ENCODE data around the gene VGLL4.
"Not testable (repeated sequence)": the region's sequence is repeated elsewhere in the genome, so short reads cannot be mapped to it uniquely, and the experiment has no call there.

The VGLL4 gene

DNA sequence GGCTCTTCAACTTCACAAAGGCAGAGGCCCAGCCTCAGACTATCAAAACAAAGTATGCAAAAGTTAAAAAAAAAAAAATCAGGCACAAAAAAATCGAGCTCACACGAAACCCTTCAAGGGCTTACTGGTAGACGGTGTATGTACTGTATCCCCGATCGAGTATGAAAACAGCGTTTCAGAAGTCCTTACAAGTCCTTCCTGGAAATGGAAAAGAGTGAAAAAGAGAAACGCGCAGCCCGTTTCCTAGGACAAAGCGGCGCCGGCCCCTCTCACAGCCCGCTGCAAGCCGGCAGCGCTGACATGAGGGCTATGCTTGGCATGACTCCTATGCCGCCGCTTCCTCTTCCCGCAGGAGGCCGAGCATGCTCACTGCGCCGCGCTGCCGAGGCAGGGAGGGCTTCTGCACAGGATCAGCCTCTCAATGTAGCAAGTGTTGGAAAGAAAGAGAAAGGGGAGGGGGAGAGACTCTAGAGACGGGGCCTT, at the start of gene VGLL4:
Gene VGLL4, minus strand, starts transcription at position 311 of the 483 bp plus-strand sequence. CDS start 397 bp downstream, outside the sequence.
- peak; percentile 77 for DNase-seq

- DNase-seq, result peak; percentile 20
These were observed 48.8 kb upstream of the VGLL4 start for GRCh38 chr3:11692532-11692813.

DNA sequence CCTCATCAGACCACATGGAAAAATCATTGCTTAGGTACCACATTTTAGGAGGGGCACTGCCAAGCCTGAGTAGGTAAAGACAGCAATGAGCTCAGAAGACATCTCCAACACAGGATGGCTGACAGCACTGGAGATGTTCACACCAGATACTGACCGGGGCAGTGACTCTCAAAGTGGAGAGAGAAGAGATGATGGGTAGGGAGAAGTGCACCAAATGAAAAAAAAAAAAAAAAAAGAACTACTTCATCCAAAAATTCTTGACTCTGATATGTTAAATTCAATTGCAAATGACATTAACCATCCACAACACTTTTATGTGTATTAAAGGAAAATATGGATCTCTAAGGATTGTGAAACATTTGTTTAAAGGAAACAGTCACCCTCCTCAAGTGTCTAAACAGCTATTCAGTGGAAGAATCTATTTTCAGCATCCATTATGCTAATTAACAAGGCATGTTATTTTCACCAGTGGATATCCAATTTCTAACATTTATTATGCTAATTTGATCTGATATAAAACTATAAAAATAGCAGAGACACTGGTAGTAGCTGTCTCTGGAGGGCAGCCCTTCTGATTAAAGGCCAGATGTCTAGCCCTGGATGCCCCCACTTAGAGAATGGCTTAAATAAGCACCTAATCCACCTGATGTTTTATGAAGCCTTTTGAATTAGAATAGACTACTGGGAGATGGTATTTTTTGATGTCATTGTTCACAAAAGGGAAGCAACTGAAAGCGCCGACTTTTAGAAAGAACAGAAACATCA, 48.2 kb upstream of the VGLL4 start:
- DNase-seq, result no peak

GRCh38 chr3:11690863-11691766, 47.4 kb upstream of the VGLL4 start:
- peak; percentile 13 for DNase-seq

- DNase-seq, result no peak
These were observed 46.0 kb upstream of the VGLL4 start for GRCh38 chr3:11689749-11690148.

DNA sequence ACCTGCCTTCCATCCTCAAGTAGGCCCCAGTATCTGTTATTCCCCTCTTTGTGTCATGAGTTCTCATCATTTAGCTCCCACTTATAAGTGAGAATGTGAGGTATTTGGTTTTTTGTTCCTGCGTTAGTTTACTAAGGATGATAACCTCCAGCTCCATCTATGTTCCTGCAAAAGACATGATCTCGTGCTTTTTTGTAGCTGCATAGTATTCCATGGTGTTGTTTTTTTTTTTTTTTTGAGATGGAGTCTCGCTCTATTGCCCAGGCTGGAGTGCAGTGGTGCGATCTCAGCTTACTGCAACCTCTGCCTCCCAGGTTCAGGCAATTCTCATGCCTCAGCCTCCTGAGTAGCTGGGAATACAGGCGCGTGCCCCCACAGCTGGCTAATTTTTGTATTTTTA, 41.3 kb upstream of the VGLL4 start:
- DNase-seq, result not testable (repeated sequence)

GRCh38 chr3:11680509-11680908, 36.8 kb upstream of the VGLL4 start:
- no peak for DNase-seq

- DNase-seq, result no peak
These were observed 36.2 kb upstream of the VGLL4 start for GRCh38 chr3:11679964-11680363.

GRCh38 chr3:11672363-11672762, 28.6 kb upstream of the VGLL4 start:
- no peak for DNase-seq

DNA sequence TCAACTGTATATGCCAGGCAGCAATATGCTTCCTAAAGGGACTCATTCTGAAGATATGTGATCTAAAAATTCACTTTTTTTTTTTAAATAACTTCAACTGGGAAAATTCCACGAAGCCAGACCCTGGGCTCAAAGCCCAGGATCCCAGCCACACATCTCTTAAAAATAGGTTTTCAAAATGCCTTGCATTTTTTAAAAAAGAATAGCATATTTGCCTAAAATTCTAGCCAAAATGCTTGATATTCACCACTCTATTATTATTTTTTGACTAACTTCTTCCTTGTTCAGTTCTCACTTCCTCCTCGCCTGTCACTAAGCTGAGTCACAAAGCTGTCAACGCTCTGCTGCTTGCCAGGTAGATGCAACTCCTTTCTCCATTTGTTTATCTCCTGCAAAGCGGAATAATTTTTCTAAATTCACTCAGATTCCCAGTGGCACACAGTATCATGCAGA, 28.0 kb upstream of the VGLL4 start:
- no peak for DNase-seq

DNA sequence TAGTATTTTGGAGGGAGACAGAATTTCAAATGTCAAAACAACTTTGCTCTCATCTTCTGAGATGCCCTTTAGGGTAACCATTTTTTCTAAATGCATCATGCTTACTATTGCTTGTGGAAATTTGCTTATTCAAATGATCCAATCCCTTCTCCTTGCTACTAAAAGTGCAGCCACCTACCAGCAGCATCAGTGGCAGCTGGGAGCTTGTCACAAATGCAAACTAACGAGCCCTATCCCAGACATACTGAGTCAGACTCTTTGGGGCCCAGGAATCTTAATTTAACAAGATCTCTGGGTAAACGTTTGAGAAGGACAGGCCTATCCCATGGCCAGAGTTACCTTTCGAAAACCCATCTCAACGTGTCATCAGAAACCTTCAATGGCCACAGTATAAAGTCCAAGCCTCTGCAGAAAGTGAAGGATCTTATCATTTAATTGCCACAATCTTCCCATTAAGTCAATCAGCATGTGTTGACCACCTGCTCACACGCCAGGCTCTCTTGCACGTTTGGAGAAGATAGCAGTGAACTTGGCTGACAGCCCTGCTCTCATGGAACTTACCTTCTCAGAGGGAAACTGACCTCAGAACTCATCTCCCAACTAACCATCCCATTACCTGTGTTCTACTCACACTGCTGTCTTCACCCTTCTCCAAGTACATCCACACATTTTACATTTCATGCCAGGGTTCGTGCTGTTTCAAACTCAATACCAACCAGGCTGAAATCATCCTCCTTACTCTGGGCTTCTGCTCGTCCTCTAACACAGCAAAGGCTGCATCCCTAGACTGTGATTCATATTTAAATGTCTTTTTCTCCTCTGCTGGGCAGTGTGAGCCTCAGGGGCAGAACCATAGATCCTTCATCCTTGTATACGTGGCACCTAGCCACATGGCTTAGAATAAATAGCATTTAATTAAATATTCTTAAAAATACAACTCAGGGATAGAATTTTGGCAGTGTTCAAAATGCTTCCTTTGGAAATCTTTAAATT, 24.8 kb upstream of the VGLL4 start:
- DNase-seq, result peak; percentile 25

DNA sequence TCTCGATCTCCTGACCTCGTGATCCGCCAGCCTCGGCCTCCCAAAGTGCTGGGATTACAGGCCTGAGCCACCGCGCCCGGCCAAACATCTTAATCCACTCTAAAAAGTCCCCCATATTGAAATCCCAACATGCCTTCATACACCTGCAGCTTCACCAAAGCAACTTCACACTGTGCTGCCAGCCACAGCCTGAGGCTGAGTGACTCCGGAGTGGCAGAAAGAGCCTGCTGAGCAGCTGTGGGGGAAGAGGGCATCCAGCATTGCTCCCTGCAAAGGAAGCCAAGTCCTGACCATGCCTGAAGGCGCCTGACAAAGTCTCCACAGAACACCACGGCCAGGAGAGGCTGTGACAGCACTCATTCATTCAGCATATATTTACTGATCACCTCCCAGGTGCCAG, 21.6 kb upstream of the VGLL4 start:
- DNase-seq, result no peak

GRCh38 chr3:11662392-11662990, 18.8 kb upstream of the VGLL4 start:
- no peak for DNase-seq

- no peak for DNase-seq
These were observed 18.1 kb upstream of the VGLL4 start for GRCh38 chr3:11661827-11662226.

DNA sequence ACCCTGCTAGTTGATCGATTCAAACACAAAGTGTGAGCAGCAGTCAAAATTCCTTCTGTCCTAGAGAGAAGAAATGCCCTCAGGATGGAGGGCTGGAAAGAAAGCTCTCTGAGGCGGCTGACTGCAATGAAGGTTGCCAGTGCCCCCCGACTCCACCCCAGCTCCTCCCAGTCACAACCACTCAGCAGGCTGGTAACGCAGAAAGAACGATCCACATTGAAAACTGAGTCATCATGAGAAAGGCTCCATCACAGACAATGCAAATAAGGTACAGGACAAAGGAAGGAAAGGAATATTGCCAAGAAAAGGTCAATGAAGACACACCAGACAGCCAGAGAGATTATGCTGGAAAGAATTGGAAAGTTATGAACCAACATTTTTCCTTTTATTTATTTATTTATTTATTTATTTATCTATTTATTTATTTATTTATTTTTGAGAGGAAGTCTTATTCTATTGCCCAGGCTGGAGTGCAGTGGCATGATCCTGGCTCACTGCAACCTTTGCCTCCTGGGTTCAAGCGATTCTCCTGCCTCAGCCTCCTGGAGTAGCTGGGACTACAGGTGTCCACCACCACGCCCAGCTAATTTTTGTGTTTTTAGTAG, 17.4 kb upstream of the VGLL4 start:
- DNase-seq, result no peak

DNA sequence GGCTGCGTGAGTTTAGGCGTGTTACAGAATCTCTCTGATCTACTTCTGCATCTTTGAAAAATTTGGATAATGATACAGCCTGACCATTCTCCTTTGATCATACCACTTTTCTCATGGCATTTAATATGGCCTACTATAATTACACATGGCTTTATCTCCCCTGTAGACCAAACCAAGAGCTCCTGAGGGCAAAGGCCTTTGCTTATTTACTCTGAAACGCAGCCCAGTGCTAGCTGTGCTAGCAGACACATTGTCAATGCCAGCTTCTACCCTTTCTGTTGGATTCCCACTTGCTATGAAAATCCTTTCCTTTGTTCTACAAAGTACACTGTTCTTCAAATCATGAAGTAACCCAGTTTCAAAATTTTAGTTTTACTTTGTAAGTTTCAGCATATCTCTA, 16.5 kb upstream of the VGLL4 start:
- peak; percentile 57 for DNase-seq

DNA sequence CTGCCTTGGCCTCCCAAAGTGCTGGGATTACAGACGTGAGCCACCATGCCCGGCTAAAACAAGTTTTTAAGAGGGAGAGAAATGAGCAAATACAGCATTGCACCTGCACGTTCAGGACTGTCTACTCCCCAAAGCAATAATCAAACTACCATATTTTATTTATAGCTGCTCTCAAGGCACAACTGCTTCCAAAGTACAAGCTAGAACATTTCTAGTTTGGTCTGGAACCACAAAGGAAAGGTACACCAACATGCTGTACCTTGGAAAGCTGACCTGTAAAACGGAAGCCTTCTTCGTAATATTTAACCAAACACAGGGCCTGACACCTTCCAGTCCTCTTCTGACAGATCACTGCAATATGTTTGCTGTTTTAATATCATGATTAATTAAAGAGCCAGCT, 14.5 kb upstream of the VGLL4 start:
- DNase-seq, result no peak

DNA sequence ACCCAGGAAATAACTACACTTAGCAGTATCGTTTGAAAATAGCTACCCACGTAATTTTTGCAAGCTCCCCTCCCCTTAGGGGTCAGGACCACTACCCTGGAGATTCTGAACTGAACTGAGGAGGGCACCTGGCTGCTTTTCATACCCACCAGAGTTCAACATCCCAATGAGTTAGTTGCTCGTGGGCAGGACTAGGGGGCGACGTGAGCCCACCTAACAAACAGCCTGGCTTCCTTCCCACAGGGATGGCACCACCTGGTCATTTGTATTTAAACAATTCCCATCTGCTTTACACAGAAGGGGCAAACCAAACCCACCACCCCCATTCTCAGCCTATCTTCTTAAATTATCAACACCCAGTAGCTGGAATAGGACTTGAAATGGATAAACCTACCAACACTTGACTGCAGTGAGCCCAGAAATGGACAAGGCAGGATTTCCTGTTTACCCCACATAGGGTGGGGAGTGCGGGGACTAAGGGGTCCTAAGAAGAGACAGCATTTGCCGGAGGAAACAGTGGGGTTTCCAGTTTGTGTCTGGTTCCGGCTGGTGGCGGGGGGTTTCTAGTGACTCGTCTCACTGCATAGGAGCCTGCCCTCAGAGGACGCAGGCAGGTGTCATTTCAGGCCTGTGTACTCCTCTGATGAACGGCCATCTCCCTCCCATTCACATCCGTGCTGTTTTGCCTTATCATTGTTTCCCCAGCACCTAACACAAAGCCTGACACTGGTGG, 11.6 kb upstream of the VGLL4 start:
- DNase-seq, result peak; percentile 25

- no peak for DNase-seq
These were observed 10.5 kb upstream of the VGLL4 start for GRCh38 chr3:11654166-11654565.

DNA sequence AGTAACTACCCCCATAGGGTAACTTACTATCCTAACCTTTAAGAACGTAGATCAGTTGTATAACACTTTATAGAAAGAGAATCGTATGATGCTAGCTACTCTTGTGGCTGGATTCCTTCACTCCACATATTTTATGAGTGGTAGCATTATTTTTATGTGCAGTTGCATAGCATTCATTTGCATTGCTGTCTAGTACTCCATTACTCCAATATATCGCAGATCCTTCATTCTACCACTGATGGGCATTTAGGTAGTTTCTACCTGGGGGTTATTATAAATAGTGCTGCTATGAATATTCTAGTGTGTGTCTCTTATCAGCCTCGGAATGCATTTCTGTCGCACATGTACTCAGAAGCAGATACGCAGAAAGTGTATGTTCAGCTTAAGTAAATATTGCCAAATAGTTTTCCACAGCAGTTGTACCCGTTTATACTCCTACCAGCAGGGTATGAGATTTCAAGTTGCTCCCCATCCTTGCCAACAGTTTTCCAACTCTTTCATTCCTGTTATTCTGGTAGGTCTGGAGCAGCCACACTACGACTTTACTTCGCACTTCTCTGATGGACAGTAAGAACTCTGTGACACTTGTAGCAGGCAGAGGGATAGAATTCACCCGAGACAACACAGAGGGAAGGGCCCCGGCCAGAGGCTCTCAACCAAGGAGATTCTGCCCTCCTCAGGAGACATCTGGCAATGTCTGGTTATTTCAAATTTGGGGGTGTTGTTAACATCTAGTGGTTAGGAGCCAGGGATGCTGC, 9.8 kb upstream of the VGLL4 start:
- no peak for DNase-seq
